CD4-positive, alpha-beta T cell treated with Interleukin-6 for 4 hours (primary cell): Measurements from ENCODE around the gene STK33.
"Not testable (repeated sequence)": the region's sequence is repeated elsewhere in the genome, so short reads cannot be mapped to it uniquely, and the experiment has no call there.

ENCODE experiments used
- DNase-seq: peaks from one replicate; pipeline ENCODE4 v3.0.0-alpha.2; 2020; ENCODE audit warnings: mixed read lengths

Gene STK33

DNA sequence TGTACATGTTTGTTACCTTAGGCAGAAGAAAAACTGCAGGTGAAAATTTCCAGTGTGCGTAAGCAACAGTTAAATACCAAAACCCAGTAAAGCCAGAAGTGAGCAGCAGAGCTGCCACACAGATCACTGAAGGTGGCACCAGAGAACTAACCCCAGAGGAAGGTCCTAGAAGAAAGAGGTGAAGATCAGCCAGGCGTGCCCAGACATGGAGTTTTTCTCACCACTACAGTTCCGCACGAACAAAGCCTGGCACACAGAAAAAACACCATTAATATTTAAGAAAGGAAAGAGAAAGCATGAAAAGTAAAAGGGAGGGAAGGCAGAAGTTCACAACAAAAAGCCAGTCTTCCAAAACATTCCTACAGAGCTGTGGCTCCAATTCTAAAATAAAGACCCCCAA lies 60.7 kb downstream of the STK33 start:
- no peak for DNase-seq

DNA sequence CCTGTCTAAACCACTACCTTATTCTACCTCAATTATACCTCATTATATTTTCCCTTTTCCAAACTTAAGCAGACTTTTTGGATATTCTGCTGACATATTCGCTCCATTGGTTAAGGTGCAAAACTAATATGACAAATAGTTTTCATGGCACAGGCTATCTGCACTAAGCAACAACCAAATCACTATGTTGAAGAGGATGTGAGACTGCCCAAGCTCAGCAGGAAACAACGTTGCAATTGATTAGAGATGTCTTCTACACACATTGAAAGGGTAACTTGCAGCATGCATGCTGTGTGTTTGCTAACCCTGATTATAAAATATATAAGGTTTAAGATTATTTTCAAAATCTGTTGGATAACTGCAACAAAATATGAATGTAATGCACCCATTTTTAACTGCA lies 61.6 kb downstream of the STK33 start:
- no peak for DNase-seq

DNA sequence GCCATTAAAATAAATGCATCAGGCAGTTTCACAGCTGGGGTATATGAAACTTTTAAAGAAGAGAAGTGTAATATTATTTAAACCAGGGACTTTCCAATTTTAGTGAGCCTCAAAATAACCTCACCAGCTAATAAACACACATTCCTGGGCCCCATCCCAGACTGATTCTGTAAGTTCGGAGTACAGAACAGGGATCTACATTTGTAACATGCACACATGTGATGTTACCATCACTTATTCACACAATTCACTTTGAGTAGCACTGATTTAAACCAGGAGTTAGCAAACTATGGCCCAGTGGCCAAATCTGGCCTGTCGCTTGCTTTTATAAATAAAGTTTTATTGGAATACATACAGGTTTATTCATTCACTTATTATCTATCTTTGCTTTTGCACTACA lies 62.0 kb downstream of the STK33 start:
- DNase-seq, result no peak

DNA sequence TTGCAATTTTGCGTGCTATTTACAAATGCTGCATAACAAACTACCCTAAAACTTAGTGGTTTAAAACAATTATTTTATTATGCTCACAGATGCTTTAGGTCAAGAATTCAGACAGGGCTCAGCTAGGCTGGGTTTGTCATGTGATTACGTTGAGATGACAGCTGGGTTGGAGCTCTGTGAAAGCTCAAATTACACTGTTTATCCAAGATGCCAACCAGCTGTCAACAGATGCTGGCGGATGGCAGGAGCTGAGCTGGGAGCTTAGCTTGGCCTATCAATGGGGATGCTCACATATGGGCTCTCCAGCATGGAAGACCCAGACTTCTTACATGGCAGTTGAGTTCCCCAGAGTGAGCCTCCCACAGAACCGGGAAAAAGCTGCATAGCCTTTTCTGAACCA lies 62.7 kb downstream of the STK33 start:
- no peak for DNase-seq

DNA sequence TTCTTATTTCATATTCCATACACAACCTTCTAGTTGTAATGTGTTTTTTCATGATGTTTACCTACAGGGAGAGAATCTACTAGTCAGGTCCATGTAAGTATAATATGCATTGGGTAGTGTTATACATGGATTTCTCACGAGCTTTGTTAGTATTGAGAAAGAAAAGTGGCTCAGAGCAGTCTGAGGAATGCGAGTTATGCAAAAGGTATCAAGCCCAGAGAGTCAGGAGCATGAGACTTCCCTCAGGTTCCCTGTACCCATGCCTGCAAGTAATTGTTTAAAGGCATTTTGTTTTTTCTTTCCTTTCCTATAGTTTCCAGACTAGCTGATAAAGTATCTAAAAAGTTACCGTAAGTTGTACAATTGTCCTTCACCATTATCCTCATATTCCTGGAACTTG lies 66.1 kb downstream of the STK33 start:
- no peak for DNase-seq

DNA sequence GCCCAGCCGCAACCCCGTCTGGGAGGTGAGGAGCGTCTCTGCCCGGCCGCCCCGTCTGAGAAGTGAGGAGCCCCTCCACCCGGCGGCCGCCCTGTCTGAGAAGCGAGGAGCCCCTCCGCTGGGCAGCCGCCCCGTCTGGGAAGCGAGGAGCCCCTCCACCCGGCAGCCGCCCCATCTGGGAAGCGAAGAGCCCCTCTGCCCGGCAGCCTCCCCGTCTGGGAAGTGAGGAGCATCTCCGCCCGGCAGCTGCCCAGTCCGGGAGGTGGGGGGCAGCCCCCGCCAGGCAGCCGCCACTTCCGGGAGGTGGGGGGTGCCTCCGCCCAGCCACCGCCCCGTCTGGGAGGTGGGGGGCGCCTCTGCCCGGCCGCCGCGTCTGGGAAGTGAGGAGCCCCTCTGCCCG lies 70.6 kb downstream of the STK33 start:
- DNase-seq, result no peak

GRCh38 chr11:8512547-8512946 lies 81.5 kb downstream of the STK33 start:
- no peak for DNase-seq

DNA sequence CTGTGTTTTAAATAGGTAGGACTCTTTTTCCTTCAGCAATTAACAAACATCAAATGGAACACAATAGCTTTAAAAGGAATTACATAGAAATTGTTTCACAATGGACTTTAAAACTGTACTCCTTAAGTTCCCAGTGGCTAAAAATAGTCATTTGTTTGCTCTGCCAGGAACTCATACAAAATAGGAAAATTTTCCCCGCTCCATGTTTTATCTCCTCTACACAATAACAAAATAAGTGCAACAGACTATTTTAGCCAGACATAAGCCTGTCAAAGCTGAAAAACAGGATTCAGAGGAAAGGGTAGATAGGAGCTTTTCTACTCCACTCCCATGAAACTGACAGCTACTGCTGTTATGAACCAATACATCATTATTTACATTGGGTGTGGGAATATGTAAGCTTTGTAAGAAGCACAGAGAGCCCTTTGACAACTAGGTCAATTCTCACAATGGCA lies 90.1 kb downstream of the STK33 start:
- DNase-seq, result no peak

- DNase-seq, result no peak
These were observed 92.2 kb downstream of the STK33 start for GRCh38 chr11:8501836-8502235.

- DNase-seq, result no peak
These were observed 105.6 kb downstream of the STK33 start for GRCh38 chr11:8488395-8488794.

DNA sequence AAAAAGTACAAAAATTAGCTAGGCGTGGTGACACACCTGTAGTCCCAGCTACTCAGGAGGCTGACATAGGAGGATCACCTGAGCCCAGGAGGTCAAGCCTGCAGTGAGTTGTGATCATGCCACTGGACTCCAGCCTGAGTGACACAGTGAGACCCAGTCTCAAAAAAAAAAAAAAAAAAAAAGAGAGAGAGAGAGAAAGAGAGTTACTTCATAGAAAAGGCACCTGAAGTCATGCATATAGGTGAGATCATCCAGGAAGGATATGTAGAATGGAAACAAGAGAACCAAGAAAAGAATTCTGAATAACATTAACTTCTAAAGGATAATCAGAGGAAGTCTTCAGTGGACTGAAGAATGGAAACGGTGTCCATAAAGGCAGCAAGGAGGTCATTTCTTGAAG lies 106.8 kb downstream of the STK33 start:
- DNase-seq, result no peak

GRCh38 chr11:8484251-8484650 lies 109.8 kb downstream of the STK33 start:
- no peak for DNase-seq

GRCh38 chr11:8480858-8481257 lies 113.2 kb downstream of the STK33 start:
- no peak for DNase-seq

- DNase-seq, result no peak
These were observed 116.3 kb downstream of the STK33 start for GRCh38 chr11:8477680-8478079.

DNA sequence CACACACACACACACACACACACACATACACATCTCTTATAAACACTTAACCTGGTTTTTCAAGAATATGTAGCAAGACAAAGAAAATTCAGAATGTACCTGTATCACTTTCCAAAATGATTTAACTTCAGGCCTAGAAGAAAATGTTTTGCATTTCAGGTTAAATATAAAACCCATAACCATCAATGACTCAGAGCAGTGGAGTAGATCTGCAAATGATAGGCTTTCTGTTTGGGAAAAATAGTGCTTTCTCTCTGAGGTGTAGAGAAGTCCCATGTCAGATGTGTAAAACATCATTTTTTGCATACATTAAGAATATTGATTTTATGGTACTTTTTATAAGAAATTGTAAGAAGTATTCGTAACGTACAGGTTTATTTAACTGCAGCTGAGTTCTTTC lies 116.9 kb downstream of the STK33 start:
- DNase-seq, result no peak

- DNase-seq, result not testable (repeated sequence)
These were observed 126.2 kb downstream of the STK33 start for GRCh38 chr11:8467806-8468205.

DNA sequence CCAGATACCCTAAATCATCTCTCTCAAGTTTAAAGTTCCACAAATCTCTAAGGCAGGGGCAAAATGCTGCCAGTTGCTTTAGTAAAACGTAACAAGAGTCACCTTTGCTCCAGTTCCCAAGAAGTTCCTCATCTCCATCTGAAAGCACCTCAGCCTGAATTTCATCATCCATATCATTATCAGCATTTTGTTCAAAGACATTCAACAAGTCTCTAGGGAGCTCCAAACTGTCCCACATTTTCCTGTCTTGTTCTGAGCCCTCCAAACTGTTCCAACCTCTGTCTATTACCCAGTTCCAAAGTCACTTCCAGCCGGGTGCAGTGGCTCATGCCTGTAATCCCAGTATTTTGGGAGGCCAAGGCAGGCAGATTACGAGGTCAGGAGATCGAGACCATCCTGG lies 126.7 kb downstream of the STK33 start:
- not testable (repeated sequence) for DNase-seq

DNA sequence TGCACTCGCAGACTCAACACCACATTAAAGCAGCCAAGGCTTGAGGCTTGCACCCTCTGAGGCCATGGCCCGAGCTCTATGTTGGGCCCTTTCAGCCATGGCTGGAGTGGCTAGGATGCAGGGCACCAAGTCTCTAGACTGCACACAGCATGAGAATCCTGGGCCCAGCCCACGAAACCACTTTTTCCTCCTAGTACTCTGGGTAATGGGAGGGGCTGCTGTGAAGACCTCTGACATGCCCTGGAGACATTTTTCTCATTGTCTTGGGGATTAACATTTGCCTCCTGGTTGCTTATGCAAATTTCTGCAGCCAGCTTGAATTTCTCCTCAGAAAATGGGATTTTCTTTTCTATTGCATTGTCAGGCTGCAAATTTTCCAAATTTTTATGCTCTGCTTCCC lies 127.1 kb downstream of the STK33 start:
- DNase-seq, result not testable (repeated sequence)

DNA sequence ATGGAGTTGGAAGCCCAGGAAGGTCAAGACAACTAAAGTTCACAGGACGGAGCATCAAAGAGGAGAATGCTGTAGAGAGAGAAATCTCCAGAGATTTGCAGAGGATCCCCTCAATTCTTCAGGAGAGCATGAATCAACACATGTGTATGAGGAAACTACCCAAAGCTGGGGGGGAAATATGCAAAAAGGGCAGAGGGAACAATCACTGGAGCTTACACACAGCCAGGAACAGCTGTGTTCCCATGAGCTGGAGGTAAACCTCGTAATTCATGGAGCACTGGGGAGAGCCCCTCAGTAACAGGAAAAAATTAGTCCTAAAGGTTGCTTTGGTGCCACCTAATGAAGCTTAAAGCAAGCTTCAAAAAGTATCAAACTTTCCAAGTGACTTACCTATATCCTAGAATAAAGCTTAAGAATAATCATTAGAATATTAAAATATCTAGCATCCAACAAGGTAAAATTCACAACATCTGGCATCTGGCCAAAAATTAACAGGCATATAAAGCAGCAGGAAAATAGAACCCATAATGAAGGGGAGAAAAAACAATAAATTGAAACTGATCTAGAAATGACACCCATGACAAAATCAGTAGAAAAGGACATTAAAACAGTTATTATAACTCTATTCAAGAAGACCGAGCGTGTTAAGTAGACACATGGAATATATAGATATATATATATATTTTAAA lies 134.2 kb downstream of the STK33 start:
- no peak for DNase-seq

- no peak for DNase-seq
These were observed 151.7 kb downstream of the STK33 start for GRCh38 chr11:8442301-8442700.

- no peak for DNase-seq
These were observed 153.4 kb downstream of the STK33 start for GRCh38 chr11:8440649-8441048.

- no peak for DNase-seq
These were observed 164.5 kb downstream of the STK33 start for GRCh38 chr11:8429483-8429882.

DNA sequence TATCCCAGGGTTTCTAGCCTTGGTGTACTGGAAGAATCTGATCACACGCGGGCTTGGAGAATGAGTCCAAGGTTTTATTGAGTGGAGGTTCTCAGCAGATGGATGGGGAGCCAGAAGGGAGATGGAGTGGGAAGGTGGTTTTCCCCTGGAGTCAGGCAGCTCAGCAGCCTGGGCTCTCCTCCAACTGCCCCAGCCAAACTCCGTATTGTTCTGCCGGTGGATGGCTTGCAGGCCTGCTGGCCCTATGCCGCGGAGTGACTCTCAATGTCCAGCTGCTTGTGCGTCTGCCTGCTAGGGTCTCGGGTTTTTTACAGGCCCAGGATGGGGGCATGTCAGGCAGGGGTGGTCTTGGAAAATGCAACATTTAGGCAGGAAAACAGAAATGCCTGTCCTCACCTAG lies 168.0 kb downstream of the STK33 start:
- no peak for DNase-seq

DNA sequence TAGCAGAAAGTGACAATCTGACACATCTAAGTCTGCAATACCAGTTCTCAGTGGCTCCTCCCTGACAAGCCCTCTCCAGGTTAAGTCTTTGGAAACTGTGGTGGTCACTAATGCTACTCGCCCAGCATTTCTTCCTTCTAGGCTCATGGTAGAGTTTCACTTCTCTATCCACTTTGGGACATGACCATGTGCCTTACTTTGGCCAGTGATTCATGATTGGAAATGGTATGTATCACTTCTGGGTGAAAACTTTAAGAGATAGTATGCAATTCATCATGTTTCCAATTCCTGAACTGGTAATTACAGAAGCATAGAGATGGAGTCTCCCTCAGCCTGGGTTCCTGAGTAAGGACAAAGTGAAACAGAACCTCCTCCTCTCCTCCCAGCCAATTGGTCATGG lies 178.8 kb downstream of the STK33 start:
- no peak for DNase-seq

GRCh38 chr11:8408151-8408941 lies 185.7 kb downstream of the STK33 start:
- DNase-seq, result no peak
